GM12892 (cell line): Measurements from ENCODE around the gene PDIA6.

ENCODE experiments used
- POLR2A ChIP-seq: IDR thresholded peaks from 2 replicates; pipeline ENCODE4 v1.6.1; 2011; ENCODE audit warnings: low read depth, low read length, control low read depth
- POLR2AphosphoS5 ChIP-seq: IDR thresholded peaks from 2 replicates; pipeline ENCODE4 v1.6.1; 2011; ENCODE audit warnings: low read depth, low read length, control low read depth

DNA sequence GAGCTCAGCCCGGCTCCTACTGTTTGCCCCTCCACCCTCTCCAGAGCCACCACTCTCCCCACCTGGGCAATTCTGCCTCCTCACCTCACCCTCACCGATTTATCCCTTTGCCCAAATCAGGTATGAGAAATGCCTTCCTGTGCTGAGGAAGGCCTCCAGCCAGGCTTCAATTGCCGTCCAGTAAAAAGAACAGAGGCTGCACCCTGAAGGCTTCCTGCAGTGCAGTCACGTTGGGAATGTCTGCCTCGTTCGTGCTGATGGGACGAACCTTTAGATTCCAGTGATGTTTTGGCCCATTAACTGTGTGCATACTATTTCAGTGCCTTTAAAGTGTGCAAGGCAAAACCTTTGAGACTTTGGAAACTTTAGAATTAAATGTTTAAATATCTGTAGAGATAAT is 57.0 kb downstream of the PDIA6 start:
- no peak for TF ChIP-seq POLR2A
- TF ChIP-seq POLR2AphosphoS5: no peak
